B cell (primary cell): ENCODE data around the gene CSRP2.

Experiments
- EZH2 ChIP-seq: IDR thresholded peaks from 2 replicates; pipeline ENCODE4 v1.6.1; 2012; ENCODE audit warnings: borderline replicate concordance, low read depth, mild to moderate bottlenecking, moderate library complexity, low read length; ENCODE audit not compliant: insufficient read depth, poor library complexity, severe bottlenecking
- TF ChIP-seq, protein P1 (sequence below): fragments of 200-600 bp; IDR thresholded peaks from one replicate; pipeline ENCODE4 v1.8.0; 2022; ENCODE audit warnings: antibody characterized with exemption, mild to moderate bottlenecking

- TF ChIP-seq, protein P1, sequence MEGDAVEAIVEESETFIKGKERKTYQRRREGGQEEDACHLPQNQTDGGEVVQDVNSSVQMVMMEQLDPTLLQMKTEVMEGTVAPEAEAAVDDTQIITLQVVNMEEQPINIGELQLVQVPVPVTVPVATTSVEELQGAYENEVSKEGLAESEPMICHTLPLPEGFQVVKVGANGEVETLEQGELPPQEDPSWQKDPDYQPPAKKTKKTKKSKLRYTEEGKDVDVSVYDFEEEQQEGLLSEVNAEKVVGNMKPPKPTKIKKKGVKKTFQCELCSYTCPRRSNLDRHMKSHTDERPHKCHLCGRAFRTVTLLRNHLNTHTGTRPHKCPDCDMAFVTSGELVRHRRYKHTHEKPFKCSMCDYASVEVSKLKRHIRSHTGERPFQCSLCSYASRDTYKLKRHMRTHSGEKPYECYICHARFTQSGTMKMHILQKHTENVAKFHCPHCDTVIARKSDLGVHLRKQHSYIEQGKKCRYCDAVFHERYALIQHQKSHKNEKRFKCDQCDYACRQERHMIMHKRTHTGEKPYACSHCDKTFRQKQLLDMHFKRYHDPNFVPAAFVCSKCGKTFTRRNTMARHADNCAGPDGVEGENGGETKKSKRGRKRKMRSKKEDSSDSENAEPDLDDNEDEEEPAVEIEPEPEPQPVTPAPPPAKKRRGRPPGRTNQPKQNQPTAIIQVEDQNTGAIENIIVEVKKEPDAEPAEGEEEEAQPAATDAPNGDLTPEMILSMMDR = no peak
- no peak for TF ChIP-seq EZH2
These were observed 48.4 kb downstream of the CSRP2 start for GRCh38 chr12:76830436-76830835.
